HG03378 (cell line): ENCODE results near the gene RBCK1.
"Not testable (repeated sequence)": the region's sequence is repeated elsewhere in the genome, so short reads cannot be mapped to it uniquely, and the experiment has no call there.

ENCODE experiments used
- ATAC-seq: cut with Tn5 transposase; IDR thresholded peaks from one replicate; pipeline ENCODE4 v1.9.1; 2021; ENCODE audit warnings: mild to moderate bottlenecking, moderate library complexity; ENCODE audit not compliant: unreplicated experiment

RBCK1 gene

GRCh38 chr20:407953-408842 is at the start of gene RBCK1:
RBCK1 (plus strand) TSS chr20:408299; CDS start chr20:408758, 459 bp downstream.
- peak; percentile 55 for ATAC-seq

GRCh38 chr20:358891-359555 is 49.1 kb upstream of the RBCK1 start:
- ATAC-seq = no peak

- no peak for ATAC-seq
Observed at GRCh38 chr20:361561-361960, 46.5 kb upstream of the RBCK1 start.

GRCh38 chr20:362271-363254 is 45.5 kb upstream of the RBCK1 start:
- no peak for ATAC-seq

GRCh38 chr20:363319-364078 is 44.6 kb upstream of the RBCK1 start:
- ATAC-seq = no peak

- ATAC-seq = no peak
Observed at GRCh38 chr20:364905-365794, 42.9 kb upstream of the RBCK1 start.

GRCh38 chr20:366041-366718 is 41.9 kb upstream of the RBCK1 start:
- no peak for ATAC-seq

- ATAC-seq = no peak
Observed at GRCh38 chr20:366719-367485, 41.2 kb upstream of the RBCK1 start.

- ATAC-seq = no peak
Observed at GRCh38 chr20:367486-367887, 40.6 kb upstream of the RBCK1 start.

- no peak for ATAC-seq
Observed at GRCh38 chr20:368915-369314, 39.2 kb upstream of the RBCK1 start.

- ATAC-seq = no peak
Observed at GRCh38 chr20:370151-370600, 37.9 kb upstream of the RBCK1 start.

- no peak for ATAC-seq
Observed at GRCh38 chr20:370977-371754, 36.9 kb upstream of the RBCK1 start.

GRCh38 chr20:371755-372542 is 36.1 kb upstream of the RBCK1 start:
- no peak for ATAC-seq

GRCh38 chr20:372543-373082 is 35.5 kb upstream of the RBCK1 start:
- ATAC-seq = not testable (repeated sequence)

- ATAC-seq = no peak
Observed at GRCh38 chr20:373171-373890, 34.8 kb upstream of the RBCK1 start.
